Stimulated activated naive CD8-positive, alpha-beta T cell treated with anti-CD3 and anti-CD28 coated beads, Interleukin-15, Interleukin-2, amounts not matched to agents 100 U/mL and 50 U/mL, for 24 hours (primary cell): Measurements from ENCODE around the gene EIF4A2.
"Not testable (repeated sequence)": the region's sequence is repeated elsewhere in the genome, so short reads cannot be mapped to it uniquely, and the experiment has no call there.

Source experiments
- ATAC-seq: fragments of 150-1000 bp; cut with Tn5 transposase; one replicate; pipeline ENCODE4 v1.10.0; 2021
- DNase-seq: peaks from one replicate; pipeline ENCODE4 v3.0.0; 2021

Gene EIF4A2

GRCh38 chr3:186785495-186786018 is 2.2 kb downstream of the EIF4A2 start:
- no peak for DNase-seq
- no peak for ATAC-seq

- DNase-seq: no peak
- ATAC-seq: no peak
Observed at GRCh38 chr3:186786922-186787321, 3.5 kb downstream of the EIF4A2 start.

- DNase-seq (no peak), ATAC-seq (no peak)
Observed at GRCh38 chr3:186787642-186788481, 4.5 kb downstream of the EIF4A2 start.

GRCh38 chr3:186788482-186789370 is 5.3 kb downstream of the EIF4A2 start:
- ATAC-seq (no peak), DNase-seq (no peak)

GRCh38 chr3:186789554-186790260 is 6.3 kb downstream of the EIF4A2 start:
- DNase-seq (no peak), ATAC-seq (no peak)

- peak; percentile 54 for ATAC-seq
Observed at GRCh38 chr3:186790261-186790981, 7.0 kb downstream of the EIF4A2 start.

GRCh38 chr3:186798239-186798874 is 15.0 kb downstream of the EIF4A2 start:
- no peak for ATAC-seq
- DNase-seq: no peak

More at GRCh38 chr3:186790261-186790981, 7.0 kb downstream of the EIF4A2 start:
- DNase-seq: peak; percentile 39

- ATAC-seq (no peak), DNase-seq (no peak)
Observed at GRCh38 chr3:186800285-186800684, 16.9 kb downstream of the EIF4A2 start.

- ATAC-seq: no peak
- DNase-seq: no peak
Observed at GRCh38 chr3:186802701-186803100, 19.3 kb downstream of the EIF4A2 start.

GRCh38 chr3:186803447-186803846 is 20.1 kb downstream of the EIF4A2 start:
- ATAC-seq: not testable (repeated sequence)

GRCh38 chr3:186806089-186807055 is 23.0 kb downstream of the EIF4A2 start, which contains the start of gene RFC4:
RFC4 (minus strand) TSS chr3:186806482; CDS start chr3:186804713, 1,769 bp downstream.
- ATAC-seq (peak; percentile 93), DNase-seq (peak; percentile 92)

More at GRCh38 chr3:186803447-186803846, 20.1 kb downstream of the EIF4A2 start:
- DNase-seq: not testable (repeated sequence)

- no peak for DNase-seq
- peak; percentile 29 for ATAC-seq
Observed at GRCh38 chr3:186807231-186807630, 23.9 kb downstream of the EIF4A2 start.

- ATAC-seq (no peak), DNase-seq (no peak)
Observed at GRCh38 chr3:186810336-186810996, 27.1 kb downstream of the EIF4A2 start.

- not testable (repeated sequence) for DNase-seq, ATAC-seq
Observed at GRCh38 chr3:186811313-186811712, 27.9 kb downstream of the EIF4A2 start.

GRCh38 chr3:186814100-186814499 is 30.7 kb downstream of the EIF4A2 start:
- ATAC-seq (no peak), DNase-seq (no peak)

GRCh38 chr3:186815435-186815834 is 32.1 kb downstream of the EIF4A2 start:
- DNase-seq (no peak), ATAC-seq (no peak)

GRCh38 chr3:186818516-186818915 is 35.1 kb downstream of the EIF4A2 start:
- DNase-seq (no peak), ATAC-seq (no peak)

GRCh38 chr3:186818956-186819355 is 35.6 kb downstream of the EIF4A2 start:
- no peak for ATAC-seq
- no peak for DNase-seq
